Measurements from ENCODE around the gene MAN2B2. TPM values are rescaled to one million over a fixed set of nuclear protein-coding genes. Genes with fewer than 3 reads are reported as not detected.

The MAN2B2 gene
- total RNA-seq, 1 experiment from 2014 or later = 8.5 TPM

GRCh38 chr4:6540879-6541278 is 34.1 kb upstream of the MAN2B2 start:
- ChIA-PET POLR2A (ENCODE audit: unreplicated experiment) (no interaction called here), CTCF (no interaction called here)
- Histone ChIP-seq H3K79me2 (ENCODE audit: low read length) (no peaks in the 10 kb centered on the region), H3K9me3 (ENCODE audit: low read length) (no peaks in the 10 kb centered on the region), H3K27me3 (ENCODE audit: low read length) (peaks cover 12% of the 10 kb centered on the region), H4K20me1 (ENCODE audit: low read length) (no peaks in the 10 kb centered on the region), H3K4me1 (ENCODE audit: insufficient read depth, low read length) (no peaks in the 10 kb centered on the region), H3K27ac (ENCODE audit: low read length) (no peak overlapping the region), H3F3A (ENCODE audit: low read length, unreplicated experiment) (no peaks in the 10 kb centered on the region), H3K9me2 (replicated peaks; ENCODE audit: low read length) (no peaks in the 10 kb centered on the region), H3K4me2 (ENCODE audit: low read length) (no peak overlapping the region), H3K9ac (ENCODE audit: low read length) (no peak overlapping the region), H2AFZ (ENCODE audit: low read length) (no peak overlapping the region), H3K4me3 (ENCODE audit: low read length) (no peak overlapping the region), H3K36me3 (ENCODE audit: low read depth, low read length) (no peaks in the 10 kb centered on the region)
- intact Hi-C loops (cut with micrococcal nuclease) = no loop called here
- no TSS peak for BruUV-seq (replicated peaks)
- DNase-seq (no peak), ATAC-seq (no peak)
- TF ChIP-seq CTCF (conservative IDR thresholded peaks at IDR 0.05; ENCODE audit: low read depth, low read length) (no peak), EZH2 (IDR thresholded peaks at IDR 0.05; ENCODE audit: low read length, unreplicated experiment) (no peak), EZH2phosphoT487 (IDR thresholded peaks at IDR 0.05; ENCODE audit: borderline replicate concordance, low read length) (no peak)

- DNase-seq = peak; percentile 52
- H3K9me3 ChIP-seq (ENCODE audit: low read length) = no peaks in the 10 kb centered on the region
- no peaks in the 10 kb centered on the region for H4K20me1 ChIP-seq (ENCODE audit: low read length)
- no peak for ATAC-seq
- ChIA-PET CTCF (no interaction called here), POLR2A (ENCODE audit: unreplicated experiment) (no interaction called here)
- no peak overlapping the region for H2AFZ ChIP-seq (ENCODE audit: low read length)
- H3K79me2 ChIP-seq (ENCODE audit: low read length) = no peaks in the 10 kb centered on the region
- no peak overlapping the region for H3K27ac ChIP-seq (ENCODE audit: low read length)
- H3K27me3 ChIP-seq (ENCODE audit: low read length) = peaks cover 12% of the 10 kb centered on the region
- no peaks in the 10 kb centered on the region for H3K9me2 ChIP-seq (replicated peaks; ENCODE audit: low read length)
- no peaks in the 10 kb centered on the region for H3K36me3 ChIP-seq (ENCODE audit: low read depth, low read length)
- intact Hi-C loops (cut with micrococcal nuclease) = no loop called here
- no peaks in the 10 kb centered on the region for H3K4me1 ChIP-seq (ENCODE audit: insufficient read depth, low read length)
- no peak for TF ChIP-seq CTCF (conservative IDR thresholded peaks at IDR 0.05; ENCODE audit: low read depth, low read length)
- no peak for TF ChIP-seq EZH2 (IDR thresholded peaks at IDR 0.05; ENCODE audit: low read length, unreplicated experiment)
- TF ChIP-seq EZH2phosphoT487 (IDR thresholded peaks at IDR 0.05; ENCODE audit: borderline replicate concordance, low read length) = no peak
- H3K4me3 ChIP-seq (ENCODE audit: low read length) = no peak overlapping the region
- H3K9ac ChIP-seq (ENCODE audit: low read length) = no peak overlapping the region
- no peak overlapping the region for H3K4me2 ChIP-seq (ENCODE audit: low read length)
- H3F3A ChIP-seq (ENCODE audit: low read length, unreplicated experiment) = no peaks in the 10 kb centered on the region
- BruUV-seq (replicated peaks) = no TSS peak
These were observed 33.2 kb upstream of the MAN2B2 start for GRCh38 chr4:6541789-6542188.

- CTCF ChIA-PET = no interaction called here
- no peaks in the 10 kb centered on the region for H3K79me2 ChIP-seq (ENCODE audit: low read length)
- intact Hi-C loops (cut with micrococcal nuclease) = no loop called here
- no peaks in the 10 kb centered on the region for H3K9me3 ChIP-seq (ENCODE audit: low read length)
- H3K36me3 ChIP-seq (ENCODE audit: low read depth, low read length) = no peaks in the 10 kb centered on the region
- TF ChIP-seq EZH2phosphoT487 (IDR thresholded peaks at IDR 0.05; ENCODE audit: borderline replicate concordance, low read length) = no peak
- TF ChIP-seq EZH2 (IDR thresholded peaks at IDR 0.05; ENCODE audit: low read length, unreplicated experiment) = no peak
- TF ChIP-seq CTCF (conservative IDR thresholded peaks at IDR 0.05; ENCODE audit: low read depth, low read length) = no peak
- BruUV-seq (replicated peaks) = no TSS peak
- H2AFZ ChIP-seq (ENCODE audit: low read length) = no peak overlapping the region
- no peak overlapping the region for H3K4me2 ChIP-seq (ENCODE audit: low read length)
- no peak overlapping the region for H3K9ac ChIP-seq (ENCODE audit: low read length)
- ATAC-seq (no peak), DNase-seq (no peak)
- POLR2A ChIA-PET (ENCODE audit: unreplicated experiment) = no interaction called here
- no peak overlapping the region for H3K4me3 ChIP-seq (ENCODE audit: low read length)
- H3K27ac ChIP-seq (ENCODE audit: low read length) = no peak overlapping the region
- no peaks in the 10 kb centered on the region for H4K20me1 ChIP-seq (ENCODE audit: low read length)
- no peaks in the 10 kb centered on the region for H3K9me2 ChIP-seq (replicated peaks; ENCODE audit: low read length)
- H3K27me3 ChIP-seq (ENCODE audit: low read length) = peaks cover 12% of the 10 kb centered on the region
- H3K4me1 ChIP-seq (ENCODE audit: insufficient read depth, low read length) = no peaks in the 10 kb centered on the region
- no peaks in the 10 kb centered on the region for H3F3A ChIP-seq (ENCODE audit: low read length, unreplicated experiment)
These were observed 32.0 kb upstream of the MAN2B2 start for GRCh38 chr4:6542951-6543350.
